HG03108 (cell line): ENCODE results near the gene OSER1.

Experiments used
- ATAC-seq: cut with Tn5 transposase; IDR thresholded peaks from one replicate; pipeline ENCODE4 v1.9.1; 2021; ENCODE audit warnings: moderate library complexity; ENCODE audit not compliant: unreplicated experiment

The OSER1 gene

GRCh38 chr20:44180814-44181213 is 29.8 kb downstream of the OSER1 start:
- no peak for ATAC-seq

GRCh38 chr20:44176833-44177534 is 33.6 kb downstream of the OSER1 start:
- no peak for ATAC-seq

GRCh38 chr20:44174996-44175765 is 35.4 kb downstream of the OSER1 start:
- no peak for ATAC-seq

- no peak for ATAC-seq
Measured at GRCh38 chr20:44173846-44174245, 36.7 kb downstream of the OSER1 start.

- no peak for ATAC-seq
Measured at GRCh38 chr20:44173116-44173515, 37.5 kb downstream of the OSER1 start.

GRCh38 chr20:44172572-44172950 is 38.0 kb downstream of the OSER1 start:
- ATAC-seq: no peak

- no peak for ATAC-seq
Measured at GRCh38 chr20:44171775-44172571, 38.6 kb downstream of the OSER1 start.

GRCh38 chr20:44170816-44171410 is 39.7 kb downstream of the OSER1 start:
- no peak for ATAC-seq

- ATAC-seq: no peak
Measured at GRCh38 chr20:44167736-44168135, 42.8 kb downstream of the OSER1 start.

- ATAC-seq: no peak
Measured at GRCh38 chr20:44166477-44166876, 44.1 kb downstream of the OSER1 start.

GRCh38 chr20:44166008-44166407 is 44.6 kb downstream of the OSER1 start:
- no peak for ATAC-seq

GRCh38 chr20:44160133-44160532 is 50.4 kb downstream of the OSER1 start:
- ATAC-seq: no peak

- no peak for ATAC-seq
Measured at GRCh38 chr20:44159711-44160110, 50.9 kb downstream of the OSER1 start.

GRCh38 chr20:44159125-44159524 is 51.4 kb downstream of the OSER1 start:
- ATAC-seq: no peak

- ATAC-seq: no peak
Measured at GRCh38 chr20:44157061-44157460, 53.5 kb downstream of the OSER1 start.

- no peak for ATAC-seq
Measured at GRCh38 chr20:44154521-44155001, 56.0 kb downstream of the OSER1 start.

GRCh38 chr20:44153636-44154043 is 56.9 kb downstream of the OSER1 start:
- no peak for ATAC-seq

GRCh38 chr20:44151621-44152416 is 58.8 kb downstream of the OSER1 start:
- ATAC-seq: no peak

GRCh38 chr20:44146272-44146671 is 64.3 kb downstream of the OSER1 start:
- no peak for ATAC-seq
